Spinal cord (tissue), 10 donors: ENCODE measurements around the gene TMEM59. TPM values are rescaled to one million over a fixed set of nuclear protein-coding genes. Genes with fewer than 3 reads are reported as not detected.
"Not testable (repeated sequence)": the region's sequence is repeated elsewhere in the genome, so short reads cannot be mapped to it uniquely, and the experiment has no call there.

Experiments
- DNase-seq, 6 donors: peaks; one replicate each; pipeline versions ENCODE4 v3.0.0 to v3.0.0-alpha.2; 2013 to 2015; ENCODE audit warnings: low spot score in 6 of 6, low read depth in 4 of 6
- H3K27ac ChIP-seq: one replicate; pipeline ENCODE4 v1.5.1; 2013; ENCODE audit warnings: low read depth, low read length, control low read depth
- H3K27me3 ChIP-seq: one replicate; pipeline ENCODE4 v1.6.1; 2013; ENCODE audit warnings: low read length; ENCODE audit not compliant: control insufficient read depth, insufficient read depth
- H3K36me3 ChIP-seq: one replicate; pipeline ENCODE4 v1.6.1; 2013; ENCODE audit warnings: low read length; ENCODE audit not compliant: control insufficient read depth, insufficient read depth
- H3K4me1 ChIP-seq: one replicate; pipeline ENCODE4 v1.6.1; 2013; ENCODE audit warnings: low read length; ENCODE audit not compliant: control insufficient read depth, insufficient read depth
- H3K4me3 ChIP-seq: one replicate; pipeline ENCODE4 v1.5.1; 2013; ENCODE audit warnings: low read depth, low read length, control low read depth
- H3K9me3 ChIP-seq: one replicate; pipeline ENCODE4 v1.6.1; 2013; ENCODE audit warnings: low read length; ENCODE audit not compliant: control insufficient read depth, insufficient read depth
- WGBS: methylation state at CpG from one replicate; pipeline ENCODE4 v1.1.5; 2013; ENCODE audit warnings: missing lambda C conversion rate; ENCODE audit not compliant: insufficient coverage; 5-methylcytosine and 5-hydroxymethylcytosine counted together
- polyA plus RNA-seq, 2 donors: library from polyadenylated mRNA; unstranded; fragments of 120-200 nt; gene quantifications; one replicate each; pipeline ENCODE4 v1.2.1, GENCODE V29; 2013; ENCODE audit not compliant: insufficient read length in 2 of 2
- total RNA-seq, 2 donors: library from RNA; depleted of rRNA in 1 of 2; stranded (reverse); fragments of 120-200 nt in 1 of 2; fragments of >200 nt in 1 of 2; gene quantifications; one replicate each; pipeline versions ENCODE4 v1.2.3 to v1.2.4, GENCODE V29; 2013 to 2014
- donor health status: healthy.

Gene TMEM59
- total and polyA plus RNA-seq, 4 donors = 242 to 455 (median 272) TPM

DNA sequence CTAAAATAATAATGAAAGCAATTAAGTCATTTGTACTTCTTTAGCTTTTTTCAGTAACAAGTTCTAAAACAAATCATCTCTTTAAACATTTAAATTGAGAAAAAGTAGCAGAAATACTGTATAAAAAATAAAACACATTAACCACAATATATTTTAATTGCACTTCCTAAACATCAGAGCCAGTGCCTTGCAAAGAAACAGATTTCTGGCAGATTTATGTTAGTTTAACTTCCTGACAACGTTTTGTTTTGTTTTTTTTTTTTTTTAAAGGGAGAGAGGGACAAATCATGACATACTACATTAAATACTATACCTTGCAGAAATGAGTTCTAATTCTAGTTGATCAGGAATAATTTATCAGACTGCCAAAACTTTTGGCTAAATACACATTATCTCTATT, 11.2 kb downstream of the TMEM59 start:
- H3K4me1 ChIP-seq = no peaks in the 10 kb centered on the region
- H3K27ac ChIP-seq = no peak overlapping the region
- no peak for DNase-seq
- no peak overlapping the region for H3K4me3 ChIP-seq
- no peaks in the 10 kb centered on the region for H3K27me3 ChIP-seq
- H3K9me3 ChIP-seq = no peaks in the 10 kb centered on the region
- no CpG with 5 or more reads among the region's 1 CpG for WGBS
- H3K36me3 ChIP-seq = peaks cover 14% of the 10 kb centered on the region

- H3K27ac ChIP-seq = no peak overlapping the region
- H3K4me1 ChIP-seq = no peaks in the 10 kb centered on the region
- H3K36me3 ChIP-seq = peaks cover 35% of the 10 kb centered on the region
- H3K9me3 ChIP-seq = no peaks in the 10 kb centered on the region
- H3K27me3 ChIP-seq = no peaks in the 10 kb centered on the region
- no peak overlapping the region for H3K4me3 ChIP-seq
- no peak for DNase-seq
Observed at GRCh38 chr1:54037476-54037875, 15.5 kb downstream of the TMEM59 start.

DNA sequence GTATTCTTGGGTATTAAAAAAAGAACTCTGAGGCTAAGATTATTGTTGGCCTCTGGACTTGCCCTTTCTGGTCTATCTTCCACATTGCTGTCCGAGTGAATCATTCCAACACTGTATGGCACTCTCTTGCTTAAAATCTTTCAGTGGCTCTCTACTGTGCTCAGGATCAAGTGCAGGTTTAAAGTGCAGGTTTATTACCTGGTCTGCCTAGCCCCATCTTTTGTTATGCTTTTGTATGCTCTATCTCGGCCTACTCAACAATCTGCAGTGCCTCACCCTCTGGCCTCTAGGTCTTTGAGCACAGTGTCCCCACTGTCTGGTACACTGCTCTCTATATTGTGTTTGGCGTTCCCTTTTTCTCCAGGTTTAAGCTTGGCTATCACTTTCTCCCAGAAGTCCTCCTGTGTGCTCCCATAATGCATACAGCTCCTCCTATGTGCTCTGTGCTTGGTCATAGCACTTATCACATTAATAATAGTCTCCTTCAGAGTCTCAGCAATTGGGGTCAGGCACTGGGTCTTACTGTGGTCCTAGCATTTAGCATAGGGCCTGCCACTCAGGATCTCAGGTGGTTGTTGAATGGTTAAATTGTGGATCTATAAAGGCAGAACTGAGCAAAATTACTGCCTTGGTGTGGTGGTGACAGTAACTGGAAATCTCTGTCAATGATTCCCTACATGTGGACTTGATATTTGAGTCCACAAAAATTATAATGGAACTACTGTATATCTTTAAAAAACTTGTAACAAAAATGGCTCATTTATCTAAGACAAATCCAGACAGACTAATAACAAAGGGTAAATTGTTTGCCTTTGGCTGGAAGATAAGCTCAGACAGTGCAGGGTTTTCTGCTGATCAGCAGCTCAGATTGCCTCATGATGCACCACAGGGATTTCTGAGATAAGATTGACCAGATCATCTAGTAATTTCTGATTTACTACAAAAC, 24.4 kb downstream of the TMEM59 start:
- 73% methylated on average over 2 of the region's 3 CpGs for WGBS
- Histone ChIP-seq H3K4me1 (no peaks in the 10 kb centered on the region), H3K27me3 (no peaks in the 10 kb centered on the region), H3K9me3 (no peaks in the 10 kb centered on the region), H3K27ac (no peak overlapping the region), H3K36me3 (peaks cover 13% of the 10 kb centered on the region), H3K4me3 (no peak overlapping the region)
- no peak for DNase-seq

GRCh38 chr1:54027848-54028247, 25.2 kb downstream of the TMEM59 start:
- Histone ChIP-seq H3K4me3 (no peak overlapping the region), H3K9me3 (no peaks in the 10 kb centered on the region), H3K27me3 (no peaks in the 10 kb centered on the region), H3K4me1 (no peaks in the 10 kb centered on the region), H3K27ac (no peak overlapping the region), H3K36me3 (peaks cover 6% of the 10 kb centered on the region)
- 78% methylated on average over 4 of the region's 5 CpGs for WGBS
- DNase-seq = peak in 1 of 6 donors; percentile 2

DNA sequence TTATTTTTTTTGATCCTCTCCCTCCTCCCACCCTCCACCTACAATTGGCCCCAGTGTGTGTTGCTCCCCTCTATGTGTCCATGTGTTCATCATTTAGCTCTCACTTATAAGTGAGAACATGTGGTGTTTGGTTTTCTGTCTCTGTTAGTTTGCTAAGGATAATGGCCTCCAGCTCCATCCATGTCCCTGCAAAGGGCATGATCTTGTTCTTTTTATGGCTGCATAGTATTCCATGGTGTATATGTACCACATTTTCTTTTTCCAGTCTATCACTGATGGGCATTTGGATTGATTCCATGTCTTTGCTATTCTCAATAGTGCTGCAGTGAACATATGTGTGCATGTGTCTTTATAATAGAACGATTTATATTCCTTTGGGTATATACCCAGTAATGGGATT, 28.2 kb downstream of the TMEM59 start:
- H3K27me3 ChIP-seq, H3K27ac ChIP-seq, H3K9me3 ChIP-seq, H3K4me1 ChIP-seq, H3K36me3 ChIP-seq, H3K4me3 ChIP-seq, DNase-seq: not testable (repeated sequence)
- whole genome bisulfite sequencing = no CpG with 5 or more reads among the region's 1 CpG

DNA sequence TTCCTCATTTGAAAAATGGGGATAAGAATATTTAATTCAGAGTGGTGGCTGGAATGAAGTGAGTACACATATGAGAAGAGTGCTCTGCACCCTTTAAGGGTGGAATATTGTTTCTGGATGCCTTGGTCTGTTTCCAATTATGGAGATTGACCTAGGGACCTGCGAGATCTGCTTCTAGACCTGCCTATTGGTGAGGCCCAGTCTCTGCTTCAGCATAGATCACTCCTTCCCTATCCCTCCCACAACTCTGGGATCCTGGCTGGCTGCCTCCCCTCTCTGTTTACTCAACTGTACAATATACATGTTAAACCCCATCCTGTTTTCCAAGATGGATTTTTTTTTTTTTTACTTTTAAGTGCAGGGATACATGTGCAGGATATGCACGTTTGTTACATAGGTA, 28.6 kb downstream of the TMEM59 start:
- Histone ChIP-seq H3K9me3 (no peaks in the 10 kb centered on the region), H3K4me1 (no peaks in the 10 kb centered on the region), H3K36me3 (no peaks in the 10 kb centered on the region), H3K27me3 (no peaks in the 10 kb centered on the region), H3K4me3 (no peak overlapping the region), H3K27ac (no peak overlapping the region)
- DNase-seq = no peak
- no CpG with 5 or more reads among the region's 2 CpGs for WGBS

GRCh38 chr1:54019562-54020176, 33.3 kb downstream of the TMEM59 start:
- H3K36me3 ChIP-seq, H3K4me3 ChIP-seq, H3K27me3 ChIP-seq, H3K9me3 ChIP-seq, H3K27ac ChIP-seq, H3K4me1 ChIP-seq, DNase-seq: not testable (repeated sequence)
- WGBS = 95% methylated on average over 6 of the region's 10 CpGs

DNA sequence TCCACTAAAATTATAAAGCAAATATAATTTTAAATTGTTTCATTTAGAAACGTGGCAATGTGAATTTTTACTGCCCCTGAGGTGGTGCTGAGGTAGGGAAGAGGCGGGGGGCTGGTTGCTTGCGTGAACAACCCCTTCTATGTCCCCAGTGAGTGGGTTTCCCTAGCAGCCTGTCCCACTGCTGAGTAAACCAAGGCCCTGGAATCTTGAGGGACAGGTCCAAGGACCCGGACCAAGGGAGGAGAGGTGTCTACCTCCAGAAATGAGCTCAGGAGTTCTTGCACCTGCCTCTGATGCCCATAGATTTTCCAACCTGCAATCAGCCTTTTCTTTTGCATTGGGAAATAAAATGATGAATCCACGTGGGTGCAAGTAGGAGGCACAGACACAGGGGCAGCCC, 34.4 kb downstream of the TMEM59 start:
- DNase-seq = no peak
- no peak overlapping the region for H3K4me3 ChIP-seq
- 75% methylated on average over 2 of the region's 5 CpGs for WGBS
- H3K9me3 ChIP-seq = no peaks in the 10 kb centered on the region
- H3K4me1 ChIP-seq = no peaks in the 10 kb centered on the region
- H3K27me3 ChIP-seq = peaks cover 4% of the 10 kb centered on the region
- H3K27ac ChIP-seq = no peak overlapping the region
- no peaks in the 10 kb centered on the region for H3K36me3 ChIP-seq

DNA sequence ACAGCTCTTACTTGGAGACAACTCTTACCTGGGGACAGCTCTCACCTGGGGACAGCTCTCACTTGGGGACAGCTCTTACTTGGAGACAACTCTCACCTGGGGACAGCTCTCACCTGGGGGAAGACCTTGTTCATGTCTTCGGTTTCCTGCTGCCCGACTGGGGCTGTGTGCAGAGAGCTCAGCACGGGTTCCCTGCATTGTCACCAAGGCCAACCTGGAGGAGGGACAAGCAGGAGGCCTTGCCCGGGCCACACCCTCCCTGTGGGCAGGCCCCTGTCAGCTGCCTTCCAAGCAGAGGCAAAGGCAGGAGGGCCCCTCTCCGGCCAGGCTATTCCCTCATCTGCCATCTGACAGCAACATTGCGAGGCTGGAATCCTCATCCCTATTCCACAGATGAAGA, 35.0 kb downstream of the TMEM59 start, which contains the start of gene LDLRAD1:
Gene LDLRAD1, minus strand, starts transcription at position 208 of the 400 bp plus-strand sequence. Its CDS starts 74 bp downstream, at position 134.
- no peaks in the 10 kb centered on the region for H3K9me3 ChIP-seq
- H3K4me1 ChIP-seq = no peaks in the 10 kb centered on the region
- WGBS = 44% methylated on average over 5 of the region's 6 CpGs
- no peak within 1 kb of the TSS for H3K4me3 ChIP-seq
- H3K36me3 ChIP-seq = no peaks in the 10 kb centered on the region
- no peak within 1 kb of the TSS for H3K27ac ChIP-seq
- peaks cover 4% of the 10 kb centered on the region for H3K27me3 ChIP-seq
- DNase-seq = no peak
